Measurements from ENCODE around the gene GATAD2A. TPM values are rescaled to one million over a fixed set of nuclear protein-coding genes. Genes with fewer than 3 reads are reported as not detected.

The GATAD2A gene
- total and polyA plus RNA-seq, 4 donors: 7.1 to 23.7 (median 18.2) TPM

DNA sequence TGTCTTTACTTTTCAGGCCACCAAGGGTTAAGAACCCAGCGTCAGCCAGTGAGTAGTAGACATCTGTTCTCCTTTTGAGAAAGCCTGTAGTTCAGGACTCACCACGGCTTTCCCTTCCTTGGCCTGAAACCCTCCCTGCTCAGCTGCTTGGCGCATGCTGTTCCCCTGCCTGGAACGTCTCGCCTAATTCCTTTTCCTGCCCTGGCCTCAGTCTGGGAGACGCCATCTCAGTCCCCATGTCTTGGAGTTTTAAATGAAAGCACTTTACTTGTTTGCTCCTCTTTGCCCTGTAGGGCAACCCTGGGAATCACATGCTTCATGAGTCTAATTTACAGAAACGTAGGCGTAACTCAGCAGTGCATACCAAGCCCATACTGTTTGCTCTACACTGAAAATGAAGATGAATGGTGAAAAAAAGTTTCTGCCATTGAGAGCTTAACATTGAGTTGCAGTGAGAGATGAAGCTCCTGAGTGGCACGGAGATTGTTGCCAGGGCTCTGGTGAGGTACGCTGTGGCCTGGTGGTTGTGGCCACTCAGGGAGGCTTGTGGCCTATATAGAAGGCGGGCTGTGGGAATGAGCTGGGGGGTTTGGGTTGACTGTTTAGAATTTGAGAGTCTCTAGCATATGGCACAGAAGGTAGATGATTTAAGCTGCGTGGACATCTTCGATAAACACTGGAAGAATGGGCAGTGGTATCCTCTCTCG, 52.8 kb downstream of the GATAD2A start:
- no peaks in the 10 kb centered on the region for H3K36me3 ChIP-seq (ENCODE audit: control insufficient read depth in 4 of 4, insufficient read depth in 3 of 4, low read depth in 1 of 4, low read length in 3 of 4)
- H3K4me3 ChIP-seq (ENCODE audit: low read depth in 1 of 3, low read length in 3 of 3): no peak overlapping the region
- no peak overlapping the region for H3K9ac ChIP-seq (ENCODE audit: low read depth in 1 of 2, low read length in 2 of 2)
- DNase-seq (ENCODE audit: low spot score): no peak
- 89% methylated on average over 14 of the region's 14 CpGs for WGBS
- peak overlapping the region in 1 of 2 donors; percentile 82 for H3K27ac ChIP-seq (ENCODE audit: low read depth in 1 of 2, low read length in 2 of 2)
- peaks cover 9 to 48% (median 25%) of the 10 kb centered on the region in 4 donors for H3K4me1 ChIP-seq (ENCODE audit: control insufficient read depth in 4 of 4, insufficient read depth in 4 of 4, low read length in 3 of 4)
- H3K9me3 ChIP-seq (ENCODE audit: control insufficient read depth in 4 of 4, low read length in 3 of 4): no peaks in the 10 kb centered on the region
- TF ChIP-seq FOXA1 (IDR thresholded peaks at IDR 0.05) (no peak), HNF4G (IDR thresholded peaks at IDR 0.05) (no peak), RXRA (IDR thresholded peaks at IDR 0.05) (no peak), SP1 (IDR thresholded peaks at IDR 0.05) (no peak), CTCF (IDR thresholded peaks at IDR 0.05; ENCODE audit: low read depth, low read length, missing input control) (no peak), NR2F2 (IDR thresholded peaks at IDR 0.05) (no peak), JUND (IDR thresholded peaks at IDR 0.05) (no peak), TAF1 (conservative IDR thresholded peaks at IDR 0.05) (no peak), GABPA (IDR thresholded peaks at IDR 0.05 in 1 of 2, conservative IDR thresholded peaks at IDR 0.05 in 1 of 2) (no peak), EGR1 (IDR thresholded peaks at IDR 0.05; ENCODE audit: low read depth in 2 of 2) (no peak), HNF4A (conservative IDR thresholded peaks at IDR 0.05) (no peak), YY1 (IDR thresholded peaks at IDR 0.05) (no peak)
- TF ChIP-seq, protein P1, sequence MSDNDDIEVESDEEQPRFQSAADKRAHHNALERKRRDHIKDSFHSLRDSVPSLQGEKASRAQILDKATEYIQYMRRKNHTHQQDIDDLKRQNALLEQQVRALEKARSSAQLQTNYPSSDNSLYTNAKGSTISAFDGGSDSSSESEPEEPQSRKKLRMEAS (IDR thresholded peaks at IDR 0.05): no peak
- no peaks in the 10 kb centered on the region for H3K27me3 ChIP-seq (ENCODE audit: control insufficient read depth in 4 of 4, insufficient read depth in 4 of 4, low read length in 3 of 4)

DNA sequence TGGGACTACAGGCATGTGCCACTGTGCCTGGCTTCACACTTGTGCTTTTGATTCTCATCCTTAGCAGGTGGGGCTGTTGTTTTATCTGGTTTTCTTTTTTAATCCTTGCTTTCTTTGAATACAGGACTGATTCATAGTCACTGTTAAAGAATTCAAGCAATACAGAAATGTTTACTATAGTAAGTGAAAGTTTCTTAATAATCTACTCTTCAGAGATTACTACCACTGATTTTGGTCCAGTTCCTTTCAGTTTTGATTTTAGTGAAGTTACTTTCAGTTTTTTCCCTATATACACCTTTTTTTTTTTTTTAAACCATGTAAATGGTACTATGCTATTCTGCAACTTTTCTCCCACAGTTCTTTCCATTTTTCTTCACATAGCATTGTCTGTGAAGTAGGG, 53.6 kb downstream of the GATAD2A start:
- Histone ChIP-seq H3K9ac (ENCODE audit: low read depth in 1 of 2, low read length in 2 of 2) (peak overlapping the region in 1 of 2 donors; percentile 5), H3K9me3 (ENCODE audit: control insufficient read depth in 4 of 4, low read length in 3 of 4) (no peaks in the 10 kb centered on the region), H3K27me3 (ENCODE audit: control insufficient read depth in 4 of 4, insufficient read depth in 4 of 4, low read length in 3 of 4) (no peaks in the 10 kb centered on the region), H3K36me3 (ENCODE audit: control insufficient read depth in 4 of 4, insufficient read depth in 3 of 4, low read depth in 1 of 4, low read length in 3 of 4) (no peaks in the 10 kb centered on the region), H3K27ac (ENCODE audit: low read depth in 1 of 2, low read length in 2 of 2) (peak overlapping the region; percentile 68 to 82), H3K4me1 (ENCODE audit: control insufficient read depth in 4 of 4, insufficient read depth in 4 of 4, low read length in 3 of 4) (peaks cover 11 to 48% (median 26%) of the 10 kb centered on the region in 4 donors), H3K4me3 (ENCODE audit: low read depth in 1 of 3, low read length in 3 of 3) (no peak overlapping the region)
- TF ChIP-seq TAF1 (conservative IDR thresholded peaks at IDR 0.05): no peak
- TF ChIP-seq RXRA (IDR thresholded peaks at IDR 0.05): no peak
- TF ChIP-seq JUND (IDR thresholded peaks at IDR 0.05): no peak
- no peak for TF ChIP-seq REST (IDR thresholded peaks at IDR 0.05)
- TF ChIP-seq RAD21 (IDR thresholded peaks at IDR 0.05): no peak
- TF ChIP-seq, protein P1 (IDR thresholded peaks at IDR 0.05): no peak
- TF ChIP-seq, protein P2, sequence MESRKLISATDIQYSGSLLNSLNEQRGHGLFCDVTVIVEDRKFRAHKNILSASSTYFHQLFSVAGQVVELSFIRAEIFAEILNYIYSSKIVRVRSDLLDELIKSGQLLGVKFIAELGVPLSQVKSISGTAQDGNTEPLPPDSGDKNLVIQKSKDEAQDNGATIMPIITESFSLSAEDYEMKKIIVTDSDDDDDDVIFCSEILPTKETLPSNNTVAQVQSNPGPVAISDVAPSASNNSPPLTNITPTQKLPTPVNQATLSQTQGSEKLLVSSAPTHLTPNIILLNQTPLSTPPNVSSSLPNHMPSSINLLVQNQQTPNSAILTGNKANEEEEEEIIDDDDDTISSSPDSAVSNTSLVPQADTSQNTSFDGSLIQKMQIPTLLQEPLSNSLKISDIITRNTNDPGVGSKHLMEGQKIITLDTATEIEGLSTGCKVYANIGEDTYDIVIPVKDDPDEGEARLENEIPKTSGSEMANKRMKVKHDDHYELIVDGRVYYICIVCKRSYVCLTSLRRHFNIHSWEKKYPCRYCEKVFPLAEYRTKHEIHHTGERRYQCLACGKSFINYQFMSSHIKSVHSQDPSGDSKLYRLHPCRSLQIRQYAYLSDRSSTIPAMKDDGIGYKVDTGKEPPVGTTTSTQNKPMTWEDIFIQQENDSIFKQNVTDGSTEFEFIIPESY (IDR thresholded peaks at IDR 0.05): no peak
- no peak for TF ChIP-seq FOXA1 (IDR thresholded peaks at IDR 0.05)
- TF ChIP-seq SP1 (IDR thresholded peaks at IDR 0.05): no peak
- no peak for DNase-seq (ENCODE audit: low spot score)
